HCT116 (cell line): ENCODE data around the gene SORCS2. TPM values are rescaled to one million over a fixed set of nuclear protein-coding genes. Genes with fewer than 3 reads are reported as not detected.

ENCODE experiments used
- ATAC-seq: fragments of 200-7000 bp; cut with Tn5 transposase; 2 replicates; pipeline ENCODE4 v1.9.1; 2020; ENCODE audit warnings: mild to moderate bottlenecking, moderate library complexity
- BruUV-seq: library from RNA; stranded (reverse); fragments of 400-500 nt; replicated peaks from 2 replicates; lab custom pipeline; 2021; lab: Mats Ljungman, UMichigan
- CTCF ChIA-PET: fragments of 300-600 bp; sonication (Branson Sonifier 250); formaldehyde crosslinking; loops from one replicate; lab custom pipeline; 2021; ENCODE audit warnings: antibody characterized with exemption; lab: Charles Lee
- POLR2A ChIA-PET: fragments of 300-600, 350-600 bp; sonication (Branson Sonifier 250); formaldehyde crosslinking; loops from one replicate; lab custom pipeline; 2021; ENCODE audit warnings: antibody characterized with exemption; lab: Charles Lee
- RAD21 ChIA-PET, 2 experiments: fragments of 300-600 bp; sonication (Branson Sonifier 250); formaldehyde crosslinking; loops; one replicate each; lab custom pipeline; 2023; ENCODE audit warnings: low total read pairs in 2 of 2; ENCODE audit not compliant: uncharacterized antibody in 2 of 2, unreplicated experiment in 2 of 2, low non-redundant PET in 1 of 2; lab: Charles Lee
- DNase-seq: peaks from one replicate; pipeline ENCODE4 v3.0.0-alpha.2; 2010; ENCODE audit warnings: low read depth, low spot score
- H2AFZ ChIP-seq: fragments of 200-600 bp; shearing (Covaris generic), sonication (generic); 2 replicates; pipeline ENCODE4 v1.6.1; 2017; ENCODE audit warnings: low read depth, mixed run types, mixed read lengths, antibody characterized with exemption, low read length; ENCODE audit not compliant: poor library complexity, severe bottlenecking
- H3K27ac ChIP-seq: 2 replicates; pipeline ENCODE4 v1.5.1; 2012; ENCODE audit warnings: low read depth, low read length
- H3K27me3 ChIP-seq: fragments of 200-600 bp; sonication (generic); 2 replicates; pipeline ENCODE4 v1.6.1; 2016; ENCODE audit warnings: mixed run types, low read length, mixed read lengths; ENCODE audit not compliant: insufficient read depth
- H3K36me3 ChIP-seq, 2 experiments: fragments of 200-500 bp in 1 of 2; fragments of 200-600 bp in 1 of 2; sonication (Bioruptor generic) in 1 of 2; sonication (generic) in 1 of 2; 2 replicates each; pipeline versions ENCODE4 v1.5.1 to v1.6.1; 2014 to 2016; ENCODE audit warnings: low read length in 2 of 2, inconsistent platforms in 1 of 2, mixed read lengths in 1 of 2, mixed run types in 1 of 2; ENCODE audit not compliant: insufficient read depth in 2 of 2, control insufficient read depth in 1 of 2
- H3K4me1 ChIP-seq, 2 experiments: fragments of 200-600 bp in 1 of 2; sonication (generic) in 1 of 2; 2 replicates each; pipeline versions ENCODE4 v1.5.1 to v1.6.1; 2012 to 2017; ENCODE audit warnings: low read length in 2 of 2, inconsistent platforms in 1 of 2, mild to moderate bottlenecking in 1 of 2, mixed read lengths in 1 of 2, mixed run types in 1 of 2, moderate library complexity in 1 of 2; ENCODE audit not compliant: insufficient read depth in 2 of 2, control insufficient read depth in 1 of 2
- H3K4me2 ChIP-seq: fragments of 200-600 bp; sonication (generic); 2 replicates; pipeline ENCODE4 v1.6.1; 2017; ENCODE audit warnings: mixed run types, low read length, mixed read lengths
- H3K4me3 ChIP-seq, 2 experiments: fragments of 200-600 bp in 1 of 2; sonication (generic) in 1 of 2; replicated peaks in 1 of 2; 2 replicates each; pipeline ENCODE4 v1.5.1; 2011 to 2016; ENCODE audit warnings: low read length in 2 of 2, control low read depth in 1 of 2, low read depth in 1 of 2, mild to moderate bottlenecking in 1 of 2, mixed read lengths in 1 of 2, mixed run types in 1 of 2
- H3K79me2 ChIP-seq: fragments of 200-600 bp; sonication (generic); 2 replicates; pipeline ENCODE4 v1.6.1; 2017; ENCODE audit warnings: mild to moderate bottlenecking, mixed run types, low read length, moderate library complexity, mixed read lengths; ENCODE audit not compliant: insufficient read depth
- H3K9ac ChIP-seq: fragments of 200-600 bp; sonication (generic); 2 replicates; pipeline ENCODE4 v1.6.1; 2016; ENCODE audit warnings: low read length, mixed read lengths
- H3K9me2 ChIP-seq: fragments of 200-600 bp; sonication (generic), shearing (Covaris generic); 2 replicates; pipeline ENCODE4 v1.6.1; 2017; ENCODE audit warnings: mixed run types, mild to moderate bottlenecking, moderate library complexity; ENCODE audit not compliant: insufficient read depth
- H3K9me3 ChIP-seq, 2 experiments: fragments of 200-500 bp in 1 of 2; fragments of 200-600 bp in 1 of 2; sonication (Bioruptor generic) in 1 of 2; sonication (generic) in 1 of 2; 2 replicates each; pipeline ENCODE4 v1.6.1; 2014 to 2017; ENCODE audit warnings: low read length in 2 of 2, mixed read lengths in 2 of 2, inconsistent platforms in 1 of 2, low read depth in 1 of 2, mild to moderate bottlenecking in 1 of 2, mixed run types in 1 of 2, moderate library complexity in 1 of 2; ENCODE audit not compliant: control insufficient read depth in 1 of 2, insufficient read depth in 1 of 2
- H4K20me1 ChIP-seq: fragments of 200-600 bp; sonication (generic), shearing (Covaris generic); 2 replicates; pipeline ENCODE4 v1.6.1; 2017; ENCODE audit warnings: mixed run types, mild to moderate bottlenecking, moderate library complexity; ENCODE audit not compliant: insufficient read depth
- CBX3 ChIP-seq: IDR thresholded peaks from 2 replicates; pipeline ENCODE4 v1.6.1; 2012; ENCODE audit warnings: low read depth
- CEBPB ChIP-seq: IDR thresholded peaks from 2 replicates; pipeline ENCODE4 v1.6.1; 2012; ENCODE audit warnings: low read depth
- EGR1 ChIP-seq: IDR thresholded peaks from 2 replicates; pipeline ENCODE4 v1.6.1; 2012; ENCODE audit warnings: low read depth
- ELF1 ChIP-seq: IDR thresholded peaks from 2 replicates; pipeline ENCODE4 v1.6.1; 2012; ENCODE audit warnings: low read depth, borderline replicate concordance
- EZH2 ChIP-seq: fragments of 200-600 bp; sonication (generic); IDR thresholded peaks from 2 replicates; pipeline ENCODE4 v1.6.1; 2017; ENCODE audit warnings: antibody characterized with exemption, mixed run types
- EZH2phosphoT487 ChIP-seq: fragments of 200-600 bp; IDR thresholded peaks from 2 replicates; pipeline ENCODE4 v1.6.1; 2018; ENCODE audit warnings: antibody characterized with exemption, borderline replicate concordance
- FOSL1 ChIP-seq: IDR thresholded peaks from 2 replicates; pipeline ENCODE4 v1.6.1; 2012; ENCODE audit warnings: low read depth
- JUND ChIP-seq: IDR thresholded peaks from 2 replicates; pipeline ENCODE4 v1.6.1; 2012
- MAX ChIP-seq: IDR thresholded peaks from 2 replicates; pipeline ENCODE4 v1.6.1; 2012
- RAD21 ChIP-seq: IDR thresholded peaks from 2 replicates; pipeline ENCODE4 v1.6.1; 2012; ENCODE audit warnings: low read depth, mild to moderate bottlenecking
- REST ChIP-seq: IDR thresholded peaks from 2 replicates; pipeline ENCODE4 v1.6.1; 2012; ENCODE audit warnings: low read depth
- SP1 ChIP-seq: IDR thresholded peaks from 2 replicates; pipeline ENCODE4 v1.6.1; 2012; ENCODE audit warnings: low read depth
- SRF ChIP-seq: IDR thresholded peaks from 2 replicates; pipeline ENCODE4 v1.6.1; 2012; ENCODE audit warnings: low read depth
- YY1 ChIP-seq: IDR thresholded peaks from 2 replicates; pipeline ENCODE4 v1.6.1; 2011; ENCODE audit warnings: low read length, low read depth, moderate library complexity, mild to moderate bottlenecking; ENCODE audit not compliant: insufficient replicate concordance; ENCODE audit errors: extremely low read depth
- ZBTB33 ChIP-seq: IDR thresholded peaks from 2 replicates; pipeline ENCODE4 v1.6.1; 2011; ENCODE audit warnings: mild to moderate bottlenecking, low read length, moderate library complexity; ENCODE audit not compliant: insufficient replicate concordance; ENCODE audit errors: extremely low read depth
- ZFX ChIP-seq: fragments of 450-650 bp; IDR thresholded peaks from 2 replicates; pipeline ENCODE4 v1.6.1; 2017
- ZNF274 ChIP-seq: fragments of 200-500 bp; sonication (Bioruptor generic); IDR thresholded peaks from 2 replicates; pipeline ENCODE4 v1.6.1; 2014; ENCODE audit warnings: mild to moderate bottlenecking, low read depth, low read length, inconsistent platforms
- intact Hi-C: fragments of 100-400 bp; cut with micrococcal nuclease; formaldehyde crosslinking; loops from 2 replicates; pipeline ENCODE4 v1.10.0; 2022
- total RNA-seq: library from RNA; stranded (reverse); gene quantifications from one replicate; pipeline ENCODE4 v1.2.1, GENCODE V29; 2021; ENCODE audit not compliant: unreplicated experiment

Gene SORCS2
- total RNA-seq, 1 experiment from 2014 or later = 0.37 TPM

GRCh38 chr4:7369511-7369910 is 177.2 kb downstream of the SORCS2 start:
- CTCF ChIA-PET = no interaction called here
- no peak for DNase-seq
- no peaks in the 10 kb centered on the region for H4K20me1 ChIP-seq
- no peak for TF ChIP-seq MAX
- no peak for TF ChIP-seq YY1
- TF ChIP-seq ZFX = no peak
- no peak for TF ChIP-seq EZH2
- no peak for TF ChIP-seq SP1
- TF ChIP-seq CBX3 = no peak
- TF ChIP-seq, all 23 proteins: peak for 0
- Histone ChIP-seq H3K9ac (no peak overlapping the region), H3K4me3 (no peak overlapping the region), H3K27me3 (peaks cover 25% of the 10 kb centered on the region; the same call in 1 of the 2 replicates), H2AFZ (no peak overlapping the region), H3K9me3 (no peaks in the 10 kb centered on the region), H3K27ac (no peak overlapping the region), H3K36me3 (no peaks in the 10 kb centered on the region), H3K79me2 (no peaks in the 10 kb centered on the region), H3K9me2 (no peaks in the 10 kb centered on the region), H3K4me1 (no peaks in the 10 kb centered on the region), H3K4me2 (no peak overlapping the region)
- BruUV-seq = no TSS peak
- RAD21 ChIA-PET = no interaction called here
- no peak for ATAC-seq
- POLR2A ChIA-PET = no interaction called here
- intact Hi-C loops = no loop called here

GRCh38 chr4:7370038-7370437 is 177.7 kb downstream of the SORCS2 start:
- Histone ChIP-seq H3K79me2 (no peaks in the 10 kb centered on the region), H4K20me1 (no peaks in the 10 kb centered on the region), H3K27ac (no peak overlapping the region), H3K9me3 (no peaks in the 10 kb centered on the region), H3K4me3 (no peak overlapping the region), H3K27me3 (peaks cover 20% of the 10 kb centered on the region; the same call in 1 of the 2 replicates), H3K36me3 (no peaks in the 10 kb centered on the region), H3K4me2 (no peak overlapping the region), H3K4me1 (no peaks in the 10 kb centered on the region), H3K9ac (no peak overlapping the region), H3K9me2 (no peaks in the 10 kb centered on the region), H2AFZ (no peak overlapping the region)
- ChIA-PET CTCF (no interaction called here), RAD21 (no interaction called here), POLR2A (no interaction called here)
- ATAC-seq (no peak), DNase-seq (no peak)
- no TSS peak for BruUV-seq
- intact Hi-C loops = no loop called here
- TF ChIP-seq ZFX (no peak), YY1 (no peak), EZH2 (no peak), SRF (no peak), ZNF274 (no peak), RAD21 (no peak), EGR1 (no peak), EZH2phosphoT487 (no peak), ELF1 (no peak), CEBPB (no peak), REST (no peak), JUND (no peak), FOSL1 (no peak), ZBTB33 (no peak)
